GM23338 (cell line): ENCODE measurements around the gene TMA7B. TPM values are rescaled to one million over a fixed set of nuclear protein-coding genes. Genes with fewer than 3 reads are reported as not detected.

ENCODE experiments used
- ATAC-seq: fragments of 200-7000 bp; cut with Tn5 transposase; 3 replicates; pipeline ENCODE4 v1.9.1; 2020
- DNase-seq: peaks from one replicate; pipeline ENCODE4 v3.0.0-alpha.2; 2015; ENCODE audit warnings: low spot score
- H2AFZ ChIP-seq: fragments of 200-600 bp; sonication (generic); 2 replicates; pipeline ENCODE4 v1.8.0; 2016; ENCODE audit warnings: antibody characterized with exemption, mild to moderate bottlenecking, moderate library complexity
- H3F3A ChIP-seq: fragments of 200-600 bp; sonication (generic); replicated peaks from 2 replicates; pipeline ENCODE4 v1.8.0; 2017; ENCODE audit warnings: antibody characterized with exemption, mixed run types, low read depth
- H3K27ac ChIP-seq: fragments of 200-600 bp; sonication (generic); 2 replicates; pipeline ENCODE4 v1.6.1; 2016; ENCODE audit warnings: low read depth
- H3K27me3 ChIP-seq: fragments of 200-600 bp; sonication (generic); 2 replicates; pipeline ENCODE4 v1.8.0; 2016; ENCODE audit warnings: mild to moderate bottlenecking, mixed run types, moderate library complexity; ENCODE audit not compliant: insufficient read depth
- H3K36me3 ChIP-seq: fragments of 200-600 bp; sonication (generic); 2 replicates; pipeline ENCODE4 v1.8.0; 2016; ENCODE audit warnings: mild to moderate bottlenecking; ENCODE audit not compliant: insufficient read depth
- H3K4me1 ChIP-seq: fragments of 200-600 bp; sonication (generic); 2 replicates; pipeline ENCODE4 v1.8.0; 2016; ENCODE audit warnings: mild to moderate bottlenecking, moderate library complexity; ENCODE audit not compliant: insufficient read depth
- H3K4me2 ChIP-seq: fragments of 200-600 bp; sonication (generic); 2 replicates; pipeline ENCODE4 v1.7.1; 2017; ENCODE audit warnings: mixed run types
- H3K4me3 ChIP-seq: fragments of 200-600 bp; sonication (generic); 2 replicates; pipeline ENCODE4 v1.6.1; 2016; ENCODE audit warnings: mixed run types
- H3K79me2 ChIP-seq: fragments of 200-600 bp; sonication (generic); replicated peaks from 2 replicates; pipeline ENCODE4 v1.8.0; 2017; ENCODE audit warnings: mild to moderate bottlenecking; ENCODE audit not compliant: insufficient read depth
- H3K9me2 ChIP-seq: fragments of 200-600 bp; sonication (generic); 2 replicates; pipeline ENCODE4 v1.8.0; 2017; ENCODE audit not compliant: insufficient read depth
- H4K20me1 ChIP-seq: fragments of 200-600 bp; sonication (generic); replicated peaks from 2 replicates; pipeline ENCODE4 v1.8.0; 2017; ENCODE audit warnings: mild to moderate bottlenecking; ENCODE audit not compliant: insufficient read depth
- H3K27ac Mint-ChIP-seq: 2 replicates; pipeline ENCODE4 v1.8.0; 2020; ENCODE audit warnings: inconsistent platforms, mild to moderate bottlenecking, moderate library complexity, mixed read lengths
- H3K27me3 Mint-ChIP-seq: 3 replicates; pipeline ENCODE4 v1.8.0; 2022; ENCODE audit warnings: low read depth, mild to moderate bottlenecking, moderate library complexity, mixed read lengths, inconsistent platforms; ENCODE audit not compliant: insufficient read depth, poor library complexity
- H3K36me3 Mint-ChIP-seq: 3 replicates; pipeline ENCODE4 v1.8.0; 2021; ENCODE audit warnings: low read depth, mild to moderate bottlenecking, inconsistent platforms, moderate library complexity, mixed read lengths
- H3K4me1 Mint-ChIP-seq: 3 replicates; pipeline ENCODE4 v1.8.0; 2020; ENCODE audit warnings: mild to moderate bottlenecking, inconsistent platforms, mixed read lengths
- H3K4me3 Mint-ChIP-seq: 3 replicates; pipeline ENCODE4 v1.8.0; 2021; ENCODE audit warnings: moderate library complexity, mild to moderate bottlenecking, inconsistent platforms, mixed read lengths
- H3K9me3 Mint-ChIP-seq: 3 replicates; pipeline ENCODE4 v1.8.0; 2020; ENCODE audit warnings: moderate library complexity, mild to moderate bottlenecking, inconsistent platforms, mixed read lengths
- EZH2 ChIP-seq: fragments of 200-600 bp; sonication (generic); IDR thresholded peaks from one replicate; pipeline ENCODE4 v1.8.0; 2017; ENCODE audit warnings: antibody characterized with exemption, mild to moderate bottlenecking, low read depth; ENCODE audit not compliant: unreplicated experiment
- polyA plus RNA-seq: library from polyadenylated mRNA; unstranded; fragments of >200 nt; fragmentation: Nextera tagmentation; extraction: Ambion mirVana; gene quantifications from 2 replicates; pipeline ENCODE4 v1.2.1, GENCODE V29; 2016
- total RNA-seq: library from RNA; depleted of rRNA; stranded (reverse); fragments of >200 nt; shearing (Covaris generic); gene quantifications from 2 replicates; pipeline ENCODE4 v1.2.3, GENCODE V29; 2014
- TF ChIP-seq, protein P1 (sequence below), 2 experiments: fragments of 200-600 bp in 1 of 2; sonication (generic) in 1 of 2; conservative IDR thresholded peaks; 2 replicates each; pipeline versions ENCODE4 v1.5.1 to v1.6.1; 2016 to 2017; ENCODE audit warnings: antibody characterized with exemption in 2 of 2, low read depth in 2 of 2, mild to moderate bottlenecking in 2 of 2, moderate library complexity in 1 of 2
- TF ChIP-seq, protein P2 (sequence below): IDR thresholded peaks from 2 replicates; pipeline ENCODE4 v1.6.1; 2016; ENCODE audit warnings: antibody characterized with exemption
- TF ChIP-seq, protein P3 (sequence below): IDR thresholded peaks from one replicate; pipeline ENCODE4 v1.6.1; 2018; ENCODE audit warnings: antibody characterized with exemption; ENCODE audit not compliant: unreplicated experiment

TMA7B gene
- total and polyA plus RNA-seq, 2 experiments from 2014 or later = not detected

DNA sequence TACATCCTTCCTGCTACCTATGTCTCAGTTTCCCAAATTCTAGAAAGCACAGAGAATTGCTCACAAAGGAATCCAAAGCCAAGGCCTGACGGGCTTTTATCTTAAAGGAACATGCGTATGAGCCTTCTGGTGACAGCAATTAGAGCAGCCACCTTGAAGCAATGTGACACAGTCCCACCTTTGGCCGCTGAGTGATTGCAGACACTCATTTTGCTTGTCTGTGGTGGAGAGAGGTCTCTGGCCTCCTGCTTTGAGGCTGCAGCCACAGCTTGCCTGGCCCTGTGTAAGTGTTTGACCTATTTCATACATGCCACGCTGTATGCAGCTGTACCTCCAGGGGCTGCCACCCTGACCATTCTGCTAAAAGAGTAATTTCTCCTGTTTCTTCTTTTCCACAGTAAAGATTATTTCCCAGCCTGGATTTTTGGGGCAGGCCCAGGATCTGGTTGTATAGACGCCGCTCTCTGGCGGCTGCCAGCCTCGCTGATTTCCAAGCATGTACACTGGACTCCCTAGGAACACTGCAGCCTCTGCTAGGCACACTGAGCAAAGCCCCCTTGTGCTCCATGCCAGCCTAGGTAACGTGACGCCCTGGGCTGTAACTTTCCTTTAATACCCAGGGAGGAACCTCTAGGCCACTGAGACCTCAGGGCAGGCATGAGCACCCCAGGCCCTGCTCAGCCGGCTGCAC lies 1.1 kb upstream of the TMA7B start:
- peak; percentile 18; the same call in 2 of the 3 replicates for ATAC-seq

More for the DNA sequence above, 1.1 kb upstream of the TMA7B start:
- Mint-ChIP-seq H3K9me3 (peaks cover 3% of the 10 kb centered on the region; the same call in 1 of the 3 replicates), H3K27ac (no peak overlapping the region), H3K4me3 (no peak overlapping the region), H3K27me3 (peaks cover 15% of the 10 kb centered on the region), H3K36me3 (no peaks in the 10 kb centered on the region), H3K4me1 (peaks cover 32% of the 10 kb centered on the region)
- no peaks in the 10 kb centered on the region for H4K20me1 ChIP-seq
- no peaks in the 10 kb centered on the region for H3K36me3 ChIP-seq
- TF ChIP-seq EZH2 = no peak
- TF ChIP-seq, protein P1, sequence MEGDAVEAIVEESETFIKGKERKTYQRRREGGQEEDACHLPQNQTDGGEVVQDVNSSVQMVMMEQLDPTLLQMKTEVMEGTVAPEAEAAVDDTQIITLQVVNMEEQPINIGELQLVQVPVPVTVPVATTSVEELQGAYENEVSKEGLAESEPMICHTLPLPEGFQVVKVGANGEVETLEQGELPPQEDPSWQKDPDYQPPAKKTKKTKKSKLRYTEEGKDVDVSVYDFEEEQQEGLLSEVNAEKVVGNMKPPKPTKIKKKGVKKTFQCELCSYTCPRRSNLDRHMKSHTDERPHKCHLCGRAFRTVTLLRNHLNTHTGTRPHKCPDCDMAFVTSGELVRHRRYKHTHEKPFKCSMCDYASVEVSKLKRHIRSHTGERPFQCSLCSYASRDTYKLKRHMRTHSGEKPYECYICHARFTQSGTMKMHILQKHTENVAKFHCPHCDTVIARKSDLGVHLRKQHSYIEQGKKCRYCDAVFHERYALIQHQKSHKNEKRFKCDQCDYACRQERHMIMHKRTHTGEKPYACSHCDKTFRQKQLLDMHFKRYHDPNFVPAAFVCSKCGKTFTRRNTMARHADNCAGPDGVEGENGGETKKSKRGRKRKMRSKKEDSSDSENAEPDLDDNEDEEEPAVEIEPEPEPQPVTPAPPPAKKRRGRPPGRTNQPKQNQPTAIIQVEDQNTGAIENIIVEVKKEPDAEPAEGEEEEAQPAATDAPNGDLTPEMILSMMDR (conservative IDR thresholded peaks at IDR 0.05; ENCODE audit: low read depth in 2 of 2) = no peak
- TF ChIP-seq, protein P2, sequence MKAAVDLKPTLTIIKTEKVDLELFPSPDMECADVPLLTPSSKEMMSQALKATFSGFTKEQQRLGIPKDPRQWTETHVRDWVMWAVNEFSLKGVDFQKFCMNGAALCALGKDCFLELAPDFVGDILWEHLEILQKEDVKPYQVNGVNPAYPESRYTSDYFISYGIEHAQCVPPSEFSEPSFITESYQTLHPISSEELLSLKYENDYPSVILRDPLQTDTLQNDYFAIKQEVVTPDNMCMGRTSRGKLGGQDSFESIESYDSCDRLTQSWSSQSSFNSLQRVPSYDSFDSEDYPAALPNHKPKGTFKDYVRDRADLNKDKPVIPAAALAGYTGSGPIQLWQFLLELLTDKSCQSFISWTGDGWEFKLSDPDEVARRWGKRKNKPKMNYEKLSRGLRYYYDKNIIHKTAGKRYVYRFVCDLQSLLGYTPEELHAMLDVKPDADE = no peak
- TF ChIP-seq, protein P3, sequence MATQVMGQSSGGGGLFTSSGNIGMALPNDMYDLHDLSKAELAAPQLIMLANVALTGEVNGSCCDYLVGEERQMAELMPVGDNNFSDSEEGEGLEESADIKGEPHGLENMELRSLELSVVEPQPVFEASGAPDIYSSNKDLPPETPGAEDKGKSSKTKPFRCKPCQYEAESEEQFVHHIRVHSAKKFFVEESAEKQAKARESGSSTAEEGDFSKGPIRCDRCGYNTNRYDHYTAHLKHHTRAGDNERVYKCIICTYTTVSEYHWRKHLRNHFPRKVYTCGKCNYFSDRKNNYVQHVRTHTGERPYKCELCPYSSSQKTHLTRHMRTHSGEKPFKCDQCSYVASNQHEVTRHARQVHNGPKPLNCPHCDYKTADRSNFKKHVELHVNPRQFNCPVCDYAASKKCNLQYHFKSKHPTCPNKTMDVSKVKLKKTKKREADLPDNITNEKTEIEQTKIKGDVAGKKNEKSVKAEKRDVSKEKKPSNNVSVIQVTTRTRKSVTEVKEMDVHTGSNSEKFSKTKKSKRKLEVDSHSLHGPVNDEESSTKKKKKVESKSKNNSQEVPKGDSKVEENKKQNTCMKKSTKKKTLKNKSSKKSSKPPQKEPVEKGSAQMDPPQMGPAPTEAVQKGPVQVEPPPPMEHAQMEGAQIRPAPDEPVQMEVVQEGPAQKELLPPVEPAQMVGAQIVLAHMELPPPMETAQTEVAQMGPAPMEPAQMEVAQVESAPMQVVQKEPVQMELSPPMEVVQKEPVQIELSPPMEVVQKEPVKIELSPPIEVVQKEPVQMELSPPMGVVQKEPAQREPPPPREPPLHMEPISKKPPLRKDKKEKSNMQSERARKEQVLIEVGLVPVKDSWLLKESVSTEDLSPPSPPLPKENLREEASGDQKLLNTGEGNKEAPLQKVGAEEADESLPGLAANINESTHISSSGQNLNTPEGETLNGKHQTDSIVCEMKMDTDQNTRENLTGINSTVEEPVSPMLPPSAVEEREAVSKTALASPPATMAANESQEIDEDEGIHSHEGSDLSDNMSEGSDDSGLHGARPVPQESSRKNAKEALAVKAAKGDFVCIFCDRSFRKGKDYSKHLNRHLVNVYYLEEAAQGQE = no peak
- H3K27me3 ChIP-seq = no peaks in the 10 kb centered on the region
- no peak overlapping the region for H3K27ac ChIP-seq
- no peaks in the 10 kb centered on the region for H3K79me2 ChIP-seq
- no peaks in the 10 kb centered on the region for H3F3A ChIP-seq
- no peak for DNase-seq
- no peak overlapping the region for H3K4me2 ChIP-seq
- peaks cover 4% of the 10 kb centered on the region; the same call in 1 of the 2 replicates for H3K4me1 ChIP-seq
- H3K9me2 ChIP-seq = no peaks in the 10 kb centered on the region
- H2AFZ ChIP-seq = peak overlapping the region; percentile 92
- H3K4me3 ChIP-seq = no peak overlapping the region
